KMS-11 (cell line): ENCODE data around the gene RABEPK.

Experiments used
- H2AFZ ChIP-seq: fragments of 200-600 bp; sonication (generic); 2 replicates; pipeline ENCODE4 v1.6.1; 2016; ENCODE audit warnings: antibody characterized with exemption, mixed run types, low read depth
- H3K27ac ChIP-seq: fragments of 200-600 bp; sonication (generic); 2 replicates; pipeline ENCODE4 v1.6.1; 2016; ENCODE audit warnings: mild to moderate bottlenecking, mixed run types
- H3K27me3 ChIP-seq: fragments of 200-600 bp; sonication (generic); 2 replicates; pipeline ENCODE4 v1.6.1; 2017; ENCODE audit warnings: mild to moderate bottlenecking, low read depth, mixed run types, moderate library complexity; ENCODE audit not compliant: insufficient read depth
- H3K36me3 ChIP-seq: fragments of 200-600 bp; sonication (generic); 2 replicates; pipeline ENCODE4 v1.6.1; 2017; ENCODE audit warnings: mild to moderate bottlenecking, mixed run types; ENCODE audit not compliant: insufficient read depth
- H3K4me1 ChIP-seq: fragments of 200-600 bp; sonication (generic); 2 replicates; pipeline ENCODE4 v1.6.1; 2016; ENCODE audit warnings: mild to moderate bottlenecking, low read depth, mixed run types; ENCODE audit not compliant: poor library complexity, severe bottlenecking
- H3K4me2 ChIP-seq: fragments of 200-600 bp; sonication (generic); 2 replicates; pipeline ENCODE4 v1.7.0; 2016; ENCODE audit warnings: mild to moderate bottlenecking, mixed run types
- H3K4me3 ChIP-seq: fragments of 200-600 bp; sonication (generic); IDR thresholded peaks from 2 replicates; pipeline ENCODE4 v1.6.1; 2017; ENCODE audit warnings: low read depth, low read length, mixed read lengths; ENCODE audit not compliant: insufficient read depth
- H3K79me2 ChIP-seq: fragments of 200-600 bp; sonication (generic); 2 replicates; pipeline ENCODE4 v1.6.1; 2016; ENCODE audit warnings: low read depth, mixed run types; ENCODE audit not compliant: insufficient read depth
- H3K9ac ChIP-seq: fragments of 200-600 bp; sonication (generic); 2 replicates; pipeline ENCODE4 v1.6.1; 2016; ENCODE audit warnings: mild to moderate bottlenecking, mixed run types
- H4K20me1 ChIP-seq: fragments of 200-600 bp; sonication (generic); 2 replicates; pipeline ENCODE4 v1.6.1; 2016; ENCODE audit warnings: mild to moderate bottlenecking, mixed run types; ENCODE audit not compliant: insufficient read depth
- CTCF ChIP-seq: fragments of 200-600 bp; sonication (generic); conservative IDR thresholded peaks from 2 replicates; pipeline ENCODE4 v1.6.1; 2017; ENCODE audit warnings: low read depth, mild to moderate bottlenecking, antibody characterized with exemption, low read length, moderate library complexity, mixed read lengths

The RABEPK gene

DNA sequence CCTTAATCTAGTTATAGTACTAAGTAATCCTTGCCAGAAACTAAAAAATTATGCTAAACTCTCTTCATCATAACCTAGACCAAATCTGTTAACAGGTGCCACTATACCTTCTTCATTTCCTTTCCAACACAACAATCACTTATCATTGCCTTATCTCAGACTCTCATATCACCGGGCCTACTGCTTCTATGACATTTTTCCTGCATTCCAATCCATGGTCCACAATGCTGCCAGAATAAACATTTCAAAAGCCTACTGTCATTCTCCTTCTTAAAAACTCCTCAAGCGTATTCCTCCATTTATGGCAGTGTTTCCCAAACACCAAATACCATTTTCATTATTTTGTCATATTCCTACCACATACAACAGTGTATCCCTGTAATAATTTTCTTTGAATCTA lies 17.3 kb upstream of the RABEPK start:
- Histone ChIP-seq H3K27me3 (no peaks in the 10 kb centered on the region), H3K4me1 (peaks cover 12% of the 10 kb centered on the region), H4K20me1 (no peaks in the 10 kb centered on the region; the same call in 1 of the 2 replicates), H3K9ac (no peak overlapping the region), H2AFZ (no peak overlapping the region), H3K4me2 (no peak overlapping the region), H3K4me3 (no peak overlapping the region), H3K27ac (no peak overlapping the region), H3K79me2 (peaks cover 99% of the 10 kb centered on the region), H3K36me3 (no peaks in the 10 kb centered on the region)
- no peak for TF ChIP-seq CTCF

GRCh38 chr9:125183561-125183960 lies 16.8 kb upstream of the RABEPK start:
- Histone ChIP-seq H3K27me3 (no peaks in the 10 kb centered on the region), H3K36me3 (no peaks in the 10 kb centered on the region), H3K9ac (no peak overlapping the region), H4K20me1 (no peaks in the 10 kb centered on the region; the same call in 1 of the 2 replicates), H3K79me2 (peaks cover 99% of the 10 kb centered on the region), H3K4me2 (no peak overlapping the region), H3K4me1 (peaks cover 17% of the 10 kb centered on the region), H3K4me3 (no peak overlapping the region), H3K27ac (no peak overlapping the region), H2AFZ (no peak overlapping the region)
- no peak for TF ChIP-seq CTCF

GRCh38 chr9:125189011-125189360 lies 11.4 kb upstream of the RABEPK start:
- Histone ChIP-seq H3K4me1 (peaks cover 30% of the 10 kb centered on the region), H3K4me2 (peak overlapping the region; percentile 98), H3K4me3 (peak overlapping the region; percentile 44), H2AFZ (peak overlapping the region; percentile 82), H3K27ac (peak overlapping the region; percentile 43), H3K36me3 (no peaks in the 10 kb centered on the region), H3K27me3 (no peaks in the 10 kb centered on the region), H3K79me2 (peaks cover 55% of the 10 kb centered on the region), H3K9ac (peak overlapping the region; percentile 86), H4K20me1 (no peaks in the 10 kb centered on the region)
- TF ChIP-seq CTCF, result no peak

DNA sequence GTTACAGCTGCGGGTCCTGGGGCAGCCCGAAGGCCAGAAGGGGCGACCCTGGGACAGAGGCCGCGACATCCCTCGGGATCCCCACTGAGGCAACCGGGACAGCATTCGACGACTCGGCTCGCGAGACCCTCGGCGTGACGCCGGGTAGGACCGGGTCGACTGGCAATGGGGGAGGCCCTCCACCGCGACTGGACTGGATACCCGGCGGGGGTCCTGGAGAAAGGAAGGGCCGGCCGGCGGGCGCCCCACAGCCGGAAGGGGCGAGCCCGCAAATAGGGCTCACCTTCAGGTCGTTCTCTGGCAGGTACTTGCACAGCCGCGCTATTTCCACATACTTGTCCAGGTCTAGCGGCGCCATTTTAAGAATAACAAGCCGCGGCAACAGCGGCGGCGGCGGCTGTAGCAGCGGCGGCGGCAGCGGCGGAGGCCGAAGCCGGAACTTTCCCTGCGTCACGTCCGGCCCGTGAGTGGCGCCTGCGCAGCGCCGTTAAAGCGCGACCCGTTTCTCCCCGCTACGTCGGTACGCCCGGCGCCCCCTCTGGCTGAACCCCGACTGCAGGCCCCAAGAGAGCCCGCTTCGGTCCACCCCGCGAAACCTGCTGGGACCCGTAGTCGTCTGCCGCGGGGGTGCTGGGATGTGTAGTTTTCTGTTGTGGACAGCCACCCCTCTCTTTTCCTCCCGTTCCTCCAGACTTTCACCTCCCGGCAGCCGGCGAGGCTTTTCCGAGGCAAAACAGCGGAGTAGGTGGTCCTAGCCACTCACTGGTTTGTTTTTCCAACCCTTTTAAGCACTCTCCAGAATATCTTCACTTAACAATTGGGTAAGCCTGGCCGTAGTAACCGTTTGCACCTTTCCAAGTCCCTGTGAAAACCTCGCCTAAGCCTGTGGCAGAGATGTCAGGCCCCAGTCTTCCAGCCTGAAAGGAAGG lies 10.7 kb upstream of the RABEPK start, which contains the start of gene PPP6C:
Gene PPP6C (minus strand): TSS at position 443 of the 929 bp plus-strand sequence. CDS start 85 bp downstream, at position 358.
- H3K79me2 ChIP-seq, result peaks cover 48% of the 10 kb centered on the region

More for the DNA sequence above, 10.7 kb upstream of the RABEPK start, which contains the start of gene PPP6C:
- H4K20me1 ChIP-seq, result no peaks in the 10 kb centered on the region
- TF ChIP-seq CTCF, result 0 out of 2 replicates have a peak, but pooled peaks have one; percentile 23
- H2AFZ ChIP-seq, result peak within 1 kb of the TSS; percentile 82
- H3K4me1 ChIP-seq, result peaks cover 30% of the 10 kb centered on the region
- peak within 1 kb of the TSS; percentile 44 for H3K4me3 ChIP-seq
- H3K4me2 ChIP-seq, result peak within 1 kb of the TSS; percentile 98
- peak within 1 kb of the TSS; percentile 86 for H3K9ac ChIP-seq
- H3K27ac ChIP-seq, result peak within 1 kb of the TSS; percentile 43
- H3K27me3 ChIP-seq, result no peaks in the 10 kb centered on the region
- no peaks in the 10 kb centered on the region for H3K36me3 ChIP-seq
